Measurements from ENCODE around the gene ITGA5.

GRCh38 chr12:54401119-54401518, 17.9 kb downstream of the ITGA5 start:
- TF ChIP-seq EZH2 (IDR thresholded peaks at IDR 0.05; ENCODE audit: borderline replicate concordance, low read depth, low read length, poor library complexity, severe bottlenecking): no peak
- TF ChIP-seq CTCF (conservative IDR thresholded peaks at IDR 0.05; ENCODE audit: low read depth, low read length): no peak

All from A673 (cell line).